GM19452 (cell line): ENCODE data around the gene ADTRP.
"Not testable (repeated sequence)": the region's sequence is repeated elsewhere in the genome, so short reads cannot be mapped to it uniquely, and the experiment has no call there.

ENCODE experiments used
- ATAC-seq: cut with Tn5 transposase; IDR thresholded peaks from one replicate; pipeline ENCODE4 v1.9.1; 2021; ENCODE audit not compliant: unreplicated experiment

Gene ADTRP

GRCh38 chr6:11702500-11703130 is 76.0 kb downstream of the ADTRP start:
- ATAC-seq: no peak

DNA sequence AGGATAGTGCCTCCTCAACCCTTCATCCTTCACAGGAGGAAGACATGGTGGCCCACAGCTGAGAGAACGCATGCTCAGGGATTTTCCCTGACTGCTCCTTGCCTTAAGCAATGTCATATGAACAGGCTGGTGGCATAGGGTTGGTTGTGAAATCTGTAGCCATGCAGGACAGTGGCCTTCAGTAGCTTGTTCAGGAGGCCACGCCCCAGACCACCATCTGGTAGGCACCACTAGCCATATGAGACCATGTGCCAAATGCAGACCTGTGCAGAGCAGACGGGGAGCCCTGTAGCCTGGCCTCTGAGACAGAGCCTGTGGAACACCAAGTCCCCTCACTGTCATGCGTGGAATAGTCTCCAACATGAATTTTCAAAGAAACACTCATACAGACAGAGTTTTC is 76.5 kb downstream of the ADTRP start:
- ATAC-seq: no peak

GRCh38 chr6:11701573-11701972 is 77.0 kb downstream of the ADTRP start:
- ATAC-seq: no peak

- no peak for ATAC-seq
These were observed 78.4 kb downstream of the ADTRP start for GRCh38 chr6:11700118-11700718.

DNA sequence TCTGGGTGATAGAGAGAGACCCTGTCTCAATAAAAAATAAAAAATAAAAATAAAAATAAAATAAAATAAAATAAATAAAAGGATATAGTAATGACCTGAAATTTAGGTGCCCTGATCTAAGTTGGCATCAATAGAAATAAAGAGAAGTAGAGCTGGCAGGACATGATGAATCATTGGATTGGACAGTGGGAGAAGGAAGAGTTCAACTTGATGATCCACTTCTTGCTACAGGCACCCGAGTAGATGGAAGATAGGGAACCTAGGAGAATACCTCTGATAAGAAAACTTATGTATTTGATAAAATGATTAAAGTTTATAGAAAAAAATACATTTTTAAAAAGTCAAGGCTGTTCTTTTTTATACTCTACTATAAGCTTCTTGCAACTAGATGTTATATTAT is 79.0 kb downstream of the ADTRP start:
- no peak for ATAC-seq

- no peak for ATAC-seq
These were observed 85.9 kb downstream of the ADTRP start for GRCh38 chr6:11692451-11693376.

- ATAC-seq: no peak
These were observed 88.8 kb downstream of the ADTRP start for GRCh38 chr6:11689847-11690246.

DNA sequence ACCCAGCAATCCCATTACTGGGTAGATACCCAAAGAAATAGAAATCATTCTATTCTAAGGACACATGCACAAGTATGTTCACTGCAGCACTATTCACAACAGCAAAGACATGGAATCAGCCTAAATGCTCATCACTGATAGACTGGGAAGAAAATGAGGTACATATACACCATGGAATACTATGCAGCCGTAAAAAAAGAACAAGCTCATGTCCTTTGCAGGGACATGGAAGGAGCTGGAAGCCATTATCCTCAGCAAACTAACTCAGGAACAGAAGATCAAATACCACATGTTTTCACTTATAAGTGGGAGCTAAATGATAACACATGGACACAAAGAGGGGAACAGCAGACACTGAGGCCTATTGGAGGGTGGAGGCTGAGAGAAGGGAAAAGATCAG is 89.2 kb downstream of the ADTRP start:
- ATAC-seq: not testable (repeated sequence)

DNA sequence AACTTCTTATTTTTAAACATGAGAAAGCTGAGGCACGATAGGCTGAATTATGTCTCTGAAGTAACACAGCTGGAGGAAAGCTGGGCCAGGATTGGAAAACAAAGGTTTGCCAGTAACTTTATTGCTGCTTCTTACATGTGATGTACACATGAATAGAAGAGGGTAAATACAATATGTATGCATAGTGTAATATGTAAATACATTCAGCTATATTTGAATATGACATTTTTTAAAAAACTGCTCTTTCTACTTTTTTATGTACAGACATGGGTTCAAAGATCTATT is 90.2 kb downstream of the ADTRP start:
- no peak for ATAC-seq

DNA sequence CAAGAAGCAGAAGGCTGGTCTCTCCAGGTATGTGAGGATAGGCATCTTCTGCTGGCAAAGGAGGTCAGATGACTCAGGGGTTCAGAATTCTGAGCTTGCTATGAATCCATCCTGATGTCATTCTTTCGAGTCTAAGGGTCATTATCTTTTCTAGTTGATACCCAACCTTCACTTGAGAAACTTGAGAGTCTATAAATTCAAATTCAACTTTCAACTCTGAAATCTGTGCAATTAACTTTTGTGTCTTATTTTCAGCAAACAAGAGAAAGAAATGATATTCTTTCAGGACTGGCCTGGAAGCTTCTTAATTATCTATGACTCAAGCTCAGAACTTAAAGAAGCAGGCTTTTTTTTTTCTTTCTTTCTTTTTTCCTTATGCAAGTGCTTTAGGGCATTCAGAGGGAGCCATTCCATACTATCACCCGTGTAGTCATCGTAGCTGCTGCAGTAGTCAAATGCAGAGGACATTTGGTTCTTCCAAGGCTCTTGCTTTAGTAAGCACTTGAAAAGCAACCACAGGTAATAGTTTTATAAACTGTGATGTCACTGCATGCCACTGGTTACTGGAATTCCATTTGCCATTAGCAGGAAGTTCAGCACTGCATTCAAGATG is 93.0 kb downstream of the ADTRP start:
- ATAC-seq: no peak

GRCh38 chr6:11684901-11685480 is 93.6 kb downstream of the ADTRP start:
- no peak for ATAC-seq

DNA sequence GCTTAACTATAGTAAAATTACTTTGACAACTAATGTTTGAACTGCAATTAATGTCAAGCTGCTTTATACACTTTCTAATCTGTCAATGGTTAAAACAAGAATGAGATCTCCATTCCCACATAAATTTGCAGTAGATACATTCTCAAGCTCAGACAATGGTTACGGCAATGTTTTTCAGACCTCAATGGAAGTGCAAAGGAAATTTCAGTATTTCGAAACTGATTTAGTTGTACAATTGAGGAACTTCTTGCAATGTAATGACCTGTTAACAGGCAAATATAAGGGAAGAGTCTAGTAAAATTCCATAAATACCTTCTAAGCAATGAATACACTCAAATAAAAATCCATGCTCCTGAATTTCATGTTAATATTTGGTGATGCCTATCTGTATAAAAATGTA is 94.7 kb downstream of the ADTRP start:
- no peak for ATAC-seq

DNA sequence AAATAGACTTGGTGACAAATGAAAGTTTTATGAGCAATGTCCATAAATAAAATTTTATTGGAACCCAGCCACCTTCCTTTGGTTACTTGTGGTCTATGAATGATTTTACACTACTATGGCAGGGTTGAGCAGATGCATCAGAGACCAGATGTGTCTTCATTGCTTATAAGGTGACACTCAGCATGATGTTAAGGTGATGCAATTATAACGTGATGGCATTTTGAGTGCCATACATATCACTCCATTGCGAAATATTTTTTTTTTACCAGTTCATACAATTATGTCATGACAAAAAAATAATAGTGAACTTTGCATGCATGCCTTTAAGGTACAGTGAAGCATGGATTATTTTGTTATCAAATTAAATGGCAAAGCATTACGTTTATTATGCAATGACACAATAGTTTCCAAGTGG is 96.0 kb downstream of the ADTRP start:
- no peak for ATAC-seq

- no peak for ATAC-seq
These were observed 96.8 kb downstream of the ADTRP start for GRCh38 chr6:11681770-11682169.

GRCh38 chr6:11681357-11681756 is 97.2 kb downstream of the ADTRP start:
- no peak for ATAC-seq

DNA sequence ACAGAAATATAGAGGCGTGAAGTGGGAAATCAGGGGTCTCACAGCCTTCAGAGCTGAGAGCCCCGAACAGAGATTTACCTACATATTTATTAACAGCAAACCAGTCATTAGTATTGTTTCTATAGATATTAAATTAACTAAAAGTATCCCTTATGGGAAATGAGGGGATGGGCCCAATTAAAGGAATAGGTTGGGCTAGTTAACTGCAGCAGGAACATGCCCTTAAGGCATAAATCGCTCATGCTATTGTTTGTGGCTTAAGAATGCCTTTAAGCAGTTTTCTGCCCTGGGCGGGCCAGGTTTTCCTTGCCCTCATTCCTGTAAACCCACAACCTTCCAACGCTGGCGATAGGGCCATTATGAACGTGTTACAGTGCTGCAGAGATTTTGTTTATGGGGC is 98.1 kb downstream of the ADTRP start:
- not testable (repeated sequence) for ATAC-seq

DNA sequence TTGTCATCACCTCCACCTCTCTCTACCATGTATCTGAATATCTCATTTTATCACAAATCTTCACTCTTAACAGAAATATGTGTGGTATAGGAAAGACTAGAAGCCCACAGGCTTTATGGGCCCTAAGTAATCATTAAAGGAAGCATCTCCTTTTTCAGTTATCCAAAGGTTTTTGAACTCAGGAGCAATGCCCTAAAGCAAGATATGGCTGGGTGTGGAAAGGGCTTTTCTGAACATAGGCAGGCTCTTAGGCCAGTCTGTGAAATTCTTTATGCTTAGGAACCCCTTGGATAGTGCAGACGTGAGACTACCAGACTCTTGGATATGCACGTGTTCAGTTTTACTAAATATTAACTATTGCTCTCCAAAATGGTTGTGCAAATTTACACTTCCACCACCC is 99.5 kb downstream of the ADTRP start:
- no peak for ATAC-seq

DNA sequence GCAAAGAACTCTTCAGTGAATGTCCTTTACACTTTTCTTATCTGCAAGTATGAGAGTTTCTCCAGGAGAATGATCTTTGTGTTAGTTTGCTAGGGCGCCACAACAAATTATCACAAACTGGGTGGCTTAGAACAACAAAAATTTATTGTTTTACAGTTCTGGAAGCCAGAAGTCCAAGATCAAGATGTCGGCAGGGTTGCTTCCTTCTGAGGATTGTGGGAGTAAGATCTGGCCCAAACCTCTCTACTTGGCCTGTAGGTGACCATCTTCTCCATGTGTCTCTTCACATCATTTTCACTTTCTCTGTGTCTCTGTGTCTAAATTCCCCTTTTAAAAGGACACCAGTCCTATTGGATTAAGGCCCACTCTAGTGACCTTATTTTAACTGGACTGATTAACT is 103.0 kb downstream of the ADTRP start:
- ATAC-seq: no peak

GRCh38 chr6:11672669-11673068 is 105.9 kb downstream of the ADTRP start:
- no peak for ATAC-seq

DNA sequence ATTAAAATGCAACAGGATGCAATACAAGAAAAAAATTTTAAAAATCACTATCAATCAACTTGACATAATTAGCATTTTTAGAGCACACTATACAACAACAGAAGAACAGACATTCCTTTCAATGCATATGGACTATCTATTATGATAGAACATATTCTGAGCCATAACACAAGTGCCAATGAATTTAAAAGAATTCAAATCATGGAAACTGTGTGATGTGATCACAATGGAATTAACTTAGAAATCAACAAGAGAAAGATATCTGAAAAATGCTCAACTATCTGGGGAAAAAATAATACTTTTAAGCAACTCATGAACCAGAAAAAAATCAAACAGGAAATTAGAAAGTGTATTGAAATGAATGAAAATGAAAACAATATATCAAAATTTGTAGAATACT is 106.3 kb downstream of the ADTRP start:
- ATAC-seq: no peak

- no peak for ATAC-seq
These were observed 108.9 kb downstream of the ADTRP start for GRCh38 chr6:11669696-11670095.
